ENCODE results near the gene SEMA4F.

SEMA4F gene

GRCh38 chr2:74646834-74647482, 7.1 kb upstream of the SEMA4F start:
- no peak for TF ChIP-seq GATA2 (IDR thresholded peaks at IDR 0.05; ENCODE audit: low read depth, low read length)
- TF ChIP-seq GATA3 (IDR thresholded peaks at IDR 0.05; ENCODE audit: low read depth, low read length), result no peak

- TF ChIP-seq GATA3 (IDR thresholded peaks at IDR 0.05; ENCODE audit: low read depth, low read length), result no peak
- no peak for TF ChIP-seq GATA2 (IDR thresholded peaks at IDR 0.05; ENCODE audit: low read depth, low read length)
Observed at GRCh38 chr2:74648009-74648443, 6.0 kb upstream of the SEMA4F start, which contains the start of gene M1AP. M1AP (minus strand) TSS chr2:74648330; CDS start chr2:74640275, 8,055 bp downstream.

GRCh38 chr2:74653589-74653984, 460 bp upstream of the SEMA4F start:
- no peak for TF ChIP-seq GATA3 (IDR thresholded peaks at IDR 0.05; ENCODE audit: low read depth, low read length)
- no peak for TF ChIP-seq GATA2 (IDR thresholded peaks at IDR 0.05; ENCODE audit: low read depth, low read length)

- TF ChIP-seq GATA3 (IDR thresholded peaks at IDR 0.05; ENCODE audit: low read depth, low read length), result no peak
- no peak for TF ChIP-seq GATA2 (IDR thresholded peaks at IDR 0.05; ENCODE audit: low read depth, low read length)
Observed at GRCh38 chr2:74655579-74655978, 1.5 kb downstream of the SEMA4F start.

- TF ChIP-seq GATA3 (IDR thresholded peaks at IDR 0.05; ENCODE audit: low read depth, low read length), result no peak
- TF ChIP-seq GATA2 (IDR thresholded peaks at IDR 0.05; ENCODE audit: low read depth, low read length), result no peak
Observed at GRCh38 chr2:74658516-74658915, 4.5 kb downstream of the SEMA4F start.

GRCh38 chr2:74659462-74659861, 5.4 kb downstream of the SEMA4F start:
- no peak for TF ChIP-seq GATA2 (IDR thresholded peaks at IDR 0.05; ENCODE audit: low read depth, low read length)
- TF ChIP-seq GATA3 (IDR thresholded peaks at IDR 0.05; ENCODE audit: low read depth, low read length), result no peak

GRCh38 chr2:74668087-74668486, 14.0 kb downstream of the SEMA4F start:
- no peak for TF ChIP-seq GATA3 (IDR thresholded peaks at IDR 0.05; ENCODE audit: low read depth, low read length)
- no peak for TF ChIP-seq GATA2 (IDR thresholded peaks at IDR 0.05; ENCODE audit: low read depth, low read length)

- no peak for TF ChIP-seq GATA3 (IDR thresholded peaks at IDR 0.05; ENCODE audit: low read depth, low read length)
- no peak for TF ChIP-seq GATA2 (IDR thresholded peaks at IDR 0.05; ENCODE audit: low read depth, low read length)
Observed at GRCh38 chr2:74670263-74670662, 16.2 kb downstream of the SEMA4F start.

- TF ChIP-seq GATA2 (IDR thresholded peaks at IDR 0.05; ENCODE audit: low read depth, low read length) (no peak), GATA3 (IDR thresholded peaks at IDR 0.05; ENCODE audit: low read depth, low read length) (no peak)
Observed at GRCh38 chr2:74671479-74671878, 17.4 kb downstream of the SEMA4F start.

GRCh38 chr2:74673826-74674528, 19.9 kb downstream of the SEMA4F start:
- TF ChIP-seq GATA3 (IDR thresholded peaks at IDR 0.05; ENCODE audit: low read depth, low read length) (no peak), GATA2 (IDR thresholded peaks at IDR 0.05; ENCODE audit: low read depth, low read length) (no peak)

GRCh38 chr2:74675090-74675489, 21.0 kb downstream of the SEMA4F start:
- no peak for TF ChIP-seq GATA3 (IDR thresholded peaks at IDR 0.05; ENCODE audit: low read depth, low read length)
- TF ChIP-seq GATA2 (IDR thresholded peaks at IDR 0.05; ENCODE audit: low read depth, low read length), result no peak

- TF ChIP-seq GATA3 (IDR thresholded peaks at IDR 0.05; ENCODE audit: low read depth, low read length) (no peak), GATA2 (IDR thresholded peaks at IDR 0.05; ENCODE audit: low read depth, low read length) (no peak)
Observed at GRCh38 chr2:74676331-74676730, 22.3 kb downstream of the SEMA4F start.

GRCh38 chr2:74679615-74680014, 25.6 kb downstream of the SEMA4F start:
- TF ChIP-seq GATA2 (IDR thresholded peaks at IDR 0.05; ENCODE audit: low read depth, low read length) (no peak), GATA3 (IDR thresholded peaks at IDR 0.05; ENCODE audit: low read depth, low read length) (no peak)

GRCh38 chr2:74682501-74682900, 28.5 kb downstream of the SEMA4F start:
- no peak for TF ChIP-seq GATA2 (IDR thresholded peaks at IDR 0.05; ENCODE audit: low read depth, low read length)
- no peak for TF ChIP-seq GATA3 (IDR thresholded peaks at IDR 0.05; ENCODE audit: low read depth, low read length)

- TF ChIP-seq GATA2 (IDR thresholded peaks at IDR 0.05; ENCODE audit: low read depth, low read length) (no peak), GATA3 (IDR thresholded peaks at IDR 0.05; ENCODE audit: low read depth, low read length) (no peak)
Observed at GRCh38 chr2:74685408-74685807, 31.4 kb downstream of the SEMA4F start.
